GM23248 (cell line): ENCODE measurements around the gene USP36.

Source experiments
- EZH2 ChIP-seq: fragments of 200-600 bp; sonication (generic); IDR thresholded peaks from 2 replicates; pipeline ENCODE4 v1.6.1; 2018; ENCODE audit warnings: antibody characterized with exemption, mild to moderate bottlenecking; ENCODE audit not compliant: insufficient read depth, poor library complexity, severe bottlenecking
- EZH2phosphoT487 ChIP-seq: fragments of 200-600 bp; sonication (generic); IDR thresholded peaks from 2 replicates; pipeline ENCODE4 v1.6.1; 2018; ENCODE audit warnings: antibody characterized with exemption, moderate library complexity, mild to moderate bottlenecking, low read depth; ENCODE audit not compliant: insufficient read depth

GRCh38 chr17:78882540-78883088 is 42.0 kb upstream of the USP36 start:
- no peak for TF ChIP-seq EZH2phosphoT487
- TF ChIP-seq EZH2, result no peak
